H9 (cell line): ENCODE data around the gene HIC1. TPM values are rescaled to one million over a fixed set of nuclear protein-coding genes. Genes with fewer than 3 reads are reported as not detected.

Experiments
- DNase-seq: peaks from one replicate; pipeline ENCODE4 v3.0.0-alpha.2; 2017
- H2AFZ ChIP-seq: one replicate; pipeline ENCODE4 v1.6.1; 2013; ENCODE audit warnings: mild to moderate bottlenecking, low read length, control low read depth, moderate library complexity
- H2AK5ac ChIP-seq: 2 replicates; pipeline ENCODE4 v1.6.1; 2013; ENCODE audit warnings: low read length, control low read depth, mixed read lengths; ENCODE audit not compliant: insufficient read length
- H2BK120ac ChIP-seq: one replicate; pipeline ENCODE4 v1.6.1; 2013; ENCODE audit warnings: low read depth, mild to moderate bottlenecking, low read length, control low read depth, inconsistent platforms; ENCODE audit not compliant: poor library complexity, severe bottlenecking
- H2BK12ac ChIP-seq: 2 replicates; pipeline ENCODE4 v1.6.1; 2013; ENCODE audit warnings: low read length, control low read depth, mixed read lengths, low read depth; ENCODE audit not compliant: insufficient read length
- H2BK15ac ChIP-seq: 2 replicates; pipeline ENCODE4 v1.6.1; 2013; ENCODE audit warnings: low read depth, low read length, control low read depth
- H2BK20ac ChIP-seq: one replicate; pipeline ENCODE4 v1.6.1; 2013; ENCODE audit warnings: low read depth, mild to moderate bottlenecking, low read length, control low read depth, inconsistent platforms; ENCODE audit not compliant: poor library complexity, severe bottlenecking
- H2BK5ac ChIP-seq: 2 replicates; pipeline ENCODE4 v1.6.1; 2013; ENCODE audit warnings: low read length, control low read depth, mixed read lengths; ENCODE audit not compliant: insufficient read length
- H3K14ac ChIP-seq: 2 replicates; pipeline ENCODE4 v1.6.1; 2013; ENCODE audit warnings: low read length, control low read depth; ENCODE audit not compliant: insufficient read depth
- H3K18ac ChIP-seq: 2 replicates; pipeline ENCODE4 v1.6.1; 2013; ENCODE audit warnings: low read depth, mild to moderate bottlenecking, mixed read lengths, low read length, control low read depth; ENCODE audit not compliant: insufficient read length
- H3K23ac ChIP-seq: 2 replicates; pipeline ENCODE4 v1.6.1; 2013; ENCODE audit warnings: low read length, control low read depth, mixed read lengths, low read depth; ENCODE audit not compliant: insufficient read length
- H3K23me2 ChIP-seq: 2 replicates; pipeline ENCODE4 v1.6.1; 2013; ENCODE audit warnings: low read depth, mild to moderate bottlenecking, mixed read lengths, low read length, control low read depth; ENCODE audit not compliant: insufficient read length, poor library complexity, severe bottlenecking
- H3K27ac ChIP-seq: 2 replicates; pipeline ENCODE4 v1.5.1; 2013; ENCODE audit warnings: low read length, control low read depth, mixed read lengths, low read depth; ENCODE audit not compliant: insufficient read length
- H3K27me3 ChIP-seq: 2 replicates; pipeline ENCODE4 v1.6.1; 2013; ENCODE audit warnings: low read length, control low read depth, inconsistent platforms; ENCODE audit not compliant: insufficient read depth
- H3K4ac ChIP-seq: 2 replicates; pipeline ENCODE4 v1.6.1; 2013; ENCODE audit warnings: low read depth, mild to moderate bottlenecking, control low read depth, inconsistent platforms, low read length, moderate library complexity
- H3K4me1 ChIP-seq: 2 replicates; pipeline ENCODE4 v1.6.1; 2013; ENCODE audit warnings: low read length, control low read depth, inconsistent platforms; ENCODE audit not compliant: insufficient read depth
- H3K4me2 ChIP-seq: 2 replicates; pipeline ENCODE4 v1.6.1; 2013; ENCODE audit warnings: low read length, control low read depth, mixed read lengths; ENCODE audit not compliant: insufficient read length, insufficient read depth
- H3K56ac ChIP-seq: 2 replicates; pipeline ENCODE4 v1.6.1; 2013; ENCODE audit warnings: low read depth, mild to moderate bottlenecking, mixed read lengths, low read length, control low read depth; ENCODE audit not compliant: insufficient read length
- H3K79me1 ChIP-seq: 2 replicates; pipeline ENCODE4 v1.6.1; 2013; ENCODE audit warnings: low read depth, mild to moderate bottlenecking, moderate library complexity, low read length, control low read depth, inconsistent platforms; ENCODE audit not compliant: insufficient read depth, poor library complexity, severe bottlenecking
- H3K79me2 ChIP-seq: 2 replicates; pipeline ENCODE4 v1.6.1; 2013; ENCODE audit warnings: low read length, control low read depth, inconsistent platforms; ENCODE audit not compliant: insufficient read depth
- H3K9ac ChIP-seq: 2 replicates; pipeline ENCODE4 v1.6.1; 2013; ENCODE audit warnings: low read length, control low read depth, mixed read lengths; ENCODE audit not compliant: insufficient read length; ENCODE audit errors: extremely low read depth
- H3K9me3 ChIP-seq: one replicate; pipeline ENCODE4 v1.6.1; 2013; ENCODE audit warnings: low read depth, low read length, inconsistent platforms; ENCODE audit not compliant: control insufficient read depth
- H3T11ph ChIP-seq: one replicate; pipeline ENCODE4 v1.6.1; 2013; ENCODE audit warnings: mild to moderate bottlenecking, low read length, control low read depth, inconsistent platforms
- H4K20me1 ChIP-seq: one replicate; pipeline ENCODE4 v1.6.1; 2013; ENCODE audit not compliant: control insufficient read depth, insufficient read length, insufficient read depth
- H4K5ac ChIP-seq: 2 replicates; pipeline ENCODE4 v1.6.1; 2013; ENCODE audit warnings: low read depth, mild to moderate bottlenecking, mixed read lengths, low read length, control low read depth; ENCODE audit not compliant: insufficient read length
- H4K8ac ChIP-seq: replicated peaks from 2 replicates; pipeline ENCODE4 v1.6.1; 2013; ENCODE audit warnings: low read length, control low read depth, mixed read lengths, low read depth; ENCODE audit not compliant: insufficient read length
- H4K91ac ChIP-seq: 2 replicates; pipeline ENCODE4 v1.6.1; 2013; ENCODE audit warnings: low read depth, mild to moderate bottlenecking, moderate library complexity, mixed read lengths, low read length, control low read depth; ENCODE audit not compliant: insufficient read length
- H3K27ac Mint-ChIP-seq, 3 experiments: 2 replicates in 2 of 3; 3 replicates in 1 of 3; pipeline ENCODE4 v1.8.0; 2020 to 2021; ENCODE audit warnings: mixed read lengths in 3 of 3, mild to moderate bottlenecking in 1 of 3, moderate library complexity in 1 of 3
- H3K27me3 Mint-ChIP-seq: 2 replicates; pipeline ENCODE4 v1.8.0; 2021; ENCODE audit warnings: low read depth, mild to moderate bottlenecking, moderate library complexity, mixed read lengths
- H3K36me3 Mint-ChIP-seq, 3 experiments: 2 replicates in 2 of 3; 3 replicates in 1 of 3; pipeline ENCODE4 v1.8.0; 2020 to 2021; ENCODE audit warnings: low read depth in 3 of 3, mixed read lengths in 3 of 3; ENCODE audit not compliant: insufficient read depth in 1 of 3
- H3K4me1 Mint-ChIP-seq, 2 experiments: 2 replicates each; pipeline ENCODE4 v1.8.0; 2020; ENCODE audit warnings: mixed read lengths in 2 of 2
- H3K4me3 Mint-ChIP-seq, 2 experiments: 2 replicates in 1 of 2; 3 replicates in 1 of 2; pipeline ENCODE4 v1.8.0; 2020 to 2021; ENCODE audit warnings: mild to moderate bottlenecking in 2 of 2, mixed read lengths in 2 of 2, moderate library complexity in 1 of 2
- H3K9me3 Mint-ChIP-seq, 2 experiments: 2 replicates in 1 of 2; 3 replicates in 1 of 2; pipeline ENCODE4 v1.8.0; 2020; ENCODE audit warnings: mild to moderate bottlenecking in 2 of 2, mixed read lengths in 2 of 2, moderate library complexity in 1 of 2
- CTCF ChIP-seq: fragments of 200-600 bp; sonication (generic); conservative IDR thresholded peaks from 3 replicates; pipeline ENCODE4 v1.8.0; 2021; ENCODE audit warnings: antibody characterized with exemption, mild to moderate bottlenecking
- WGBS: extraction: QIAGEN DNeasy Blood & Tissue Kit; methylation state at CpG from one replicate; pipeline ENCODE4 v1.1.7; 2013; ENCODE audit warnings: missing lambda C conversion rate, low lambda C conversion rate, mixed read lengths; ENCODE audit not compliant: insufficient read length; ENCODE audit errors: extremely low coverage; 5-methylcytosine and 5-hydroxymethylcytosine counted together
- total RNA-seq: library from RNA; stranded (reverse); gene quantifications from 2 replicates; pipeline ENCODE4 v1.2.1, GENCODE V29; 2021

The HIC1 gene
- total RNA-seq, 1 experiment from 2014 or later = 1.8 TPM

- peak; percentile 59 for DNase-seq
- peak overlapping the region; percentile 19 to 92 (median 78); a peak in 4 of 7 replicates for H3K27ac Mint-ChIP-seq
Measured at GRCh38 chr17:2092253-2092652, 37.4 kb downstream of the HIC1 start.

More at GRCh38 chr17:2092253-2092652, 37.4 kb downstream of the HIC1 start:
- Histone ChIP-seq H4K5ac (no peak overlapping the region), H3K14ac (no peak overlapping the region; the same call in 1 of the 2 replicates), H3K4me1 (peaks cover 6% of the 10 kb centered on the region; the same call in 1 of the 2 replicates), H3K9me3 (no peaks in the 10 kb centered on the region), H2BK20ac (no peak overlapping the region), H3K56ac (no peak overlapping the region), H3K79me2 (no peaks in the 10 kb centered on the region), H3K23ac (no peak overlapping the region), H4K91ac (no peak overlapping the region), H2BK120ac (no peak overlapping the region), H2BK12ac (no peak overlapping the region), H4K20me1 (no peaks in the 10 kb centered on the region), H3K23me2 (no peaks in the 10 kb centered on the region), H3K79me1 (no peaks in the 10 kb centered on the region), H2BK5ac (no peak overlapping the region), H2AFZ (no peak overlapping the region), H3K18ac (no peak overlapping the region), H3K4me2 (no peak overlapping the region), H3T11ph (no peak overlapping the region), H4K8ac (no peak overlapping the region), H3K27me3 (no peaks in the 10 kb centered on the region), H2AK5ac (no peak overlapping the region), H3K9ac (no peak overlapping the region), H3K4ac (no peak overlapping the region), H3K27ac (no peak overlapping the region), H2BK15ac (no peak overlapping the region)
- no CpG with 5 or more reads among the region's 4 CpGs for WGBS
- peak; percentile 47; the same call in 2 of the 3 replicates for TF ChIP-seq CTCF
- Mint-ChIP-seq H3K9me3 (no peaks in the 10 kb centered on the region; a peak in 1 of 5 replicates), H3K4me1 (peaks cover 33 to 40% of the 10 kb centered on the region in 2 experiments), H3K36me3 (peaks cover 0 to 2% (median 0%) of the 10 kb centered on the region in 3 experiments; a peak in 1 of 7 replicates), H3K4me3 (no peak overlapping the region), H3K27me3 (no peaks in the 10 kb centered on the region)
